ENCODE results near the gene ANKRD62.

ANKRD62 gene

DNA sequence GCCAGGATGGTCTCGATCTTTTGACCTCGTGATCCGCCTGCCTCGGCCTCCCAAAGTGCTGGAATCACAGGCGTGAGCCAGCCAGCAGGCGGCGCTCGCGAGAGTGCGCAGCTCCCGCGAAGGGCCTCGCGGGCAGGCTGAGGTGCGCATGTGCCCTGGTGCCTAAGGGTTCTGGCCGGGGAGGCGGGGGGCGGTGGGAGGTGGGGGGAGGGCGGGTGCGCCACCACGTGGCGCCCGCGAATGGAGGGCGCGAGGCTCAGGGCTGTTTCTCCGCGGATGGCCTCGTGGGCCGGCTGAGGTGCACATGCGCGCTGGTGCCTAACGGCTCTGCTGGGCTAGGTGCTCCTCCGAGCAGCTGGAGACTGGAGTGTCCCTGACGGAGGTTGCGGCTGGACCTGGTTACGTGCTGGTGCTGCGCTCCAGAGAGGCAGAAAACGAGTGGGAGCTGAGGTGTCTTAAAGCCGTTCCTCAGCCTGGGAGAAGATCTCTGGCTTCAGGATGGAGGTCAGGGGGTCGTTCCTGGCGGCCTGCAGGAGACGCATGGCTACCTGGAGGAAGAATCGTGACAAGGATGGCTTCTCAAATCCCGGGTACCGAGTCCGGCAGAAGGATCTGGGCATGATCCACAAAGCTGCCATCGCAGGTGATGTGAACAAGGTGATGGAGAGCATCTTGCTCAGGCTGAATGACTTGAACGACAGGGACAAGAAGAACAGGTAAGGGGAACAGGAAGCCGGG is at the start of gene ANKRD62:
ANKRD62 (plus strand) TSS at position 324 of the 738 bp plus-strand sequence; CDS start at position 499, 175 bp downstream.
- DNase-seq (ENCODE audit: low spot score), result no peak

DNA sequence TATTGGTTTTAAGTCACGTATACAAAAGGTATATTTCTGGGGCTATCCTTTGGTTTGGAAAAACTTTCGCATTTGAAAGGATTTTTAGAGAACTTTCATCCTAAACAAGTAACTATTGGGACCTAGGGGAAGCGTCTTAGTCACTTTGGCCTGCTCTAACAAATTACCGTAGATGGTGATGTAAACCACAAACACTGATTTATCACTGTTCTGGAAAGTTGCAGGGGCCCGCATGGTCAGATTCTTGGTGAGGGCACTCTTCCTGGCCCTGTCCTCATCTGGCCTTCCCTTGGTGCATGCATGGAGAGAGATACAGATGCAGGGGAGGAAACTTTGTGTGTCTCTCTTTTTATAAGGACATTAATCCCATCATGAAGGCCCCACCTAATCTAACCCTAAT is 49.1 kb upstream of the ANKRD62 start:
- DNase-seq (ENCODE audit: low spot score), result no peak

DNA sequence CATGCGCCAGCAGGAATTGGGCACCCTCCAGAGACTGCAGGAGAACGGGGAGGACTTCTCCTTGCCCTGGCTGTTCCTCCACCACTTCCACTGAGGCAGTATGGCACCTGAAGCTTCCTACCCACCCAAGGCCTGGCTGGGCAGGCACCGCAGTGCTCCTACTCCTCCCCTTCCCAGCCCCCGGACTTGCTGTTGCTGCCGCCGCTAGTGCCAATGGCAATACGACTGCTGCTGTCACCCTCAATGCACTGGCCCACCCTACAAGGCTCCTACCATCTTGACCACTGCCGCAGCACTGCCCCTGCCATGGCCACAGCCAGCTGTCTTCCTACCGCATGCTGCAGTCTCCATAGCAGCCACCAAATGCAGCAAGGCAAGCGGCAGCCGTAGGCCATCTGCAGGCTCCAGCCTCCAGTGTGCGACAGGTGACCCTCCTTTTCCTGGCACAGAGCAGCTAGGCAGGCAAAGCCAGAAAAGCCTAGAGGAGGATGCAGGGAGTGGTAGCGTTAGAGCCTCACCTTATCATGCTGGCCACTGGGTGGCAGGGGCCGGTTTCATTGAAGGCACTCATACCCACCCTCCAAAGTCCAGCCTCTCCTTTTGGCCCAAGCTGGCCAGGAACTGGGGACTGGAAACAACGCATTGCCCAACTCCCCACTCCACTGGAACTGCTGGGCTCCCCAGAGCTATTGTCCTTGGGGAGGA is 47.4 kb upstream of the ANKRD62 start:
- DNase-seq (ENCODE audit: low spot score), result no peak

DNA sequence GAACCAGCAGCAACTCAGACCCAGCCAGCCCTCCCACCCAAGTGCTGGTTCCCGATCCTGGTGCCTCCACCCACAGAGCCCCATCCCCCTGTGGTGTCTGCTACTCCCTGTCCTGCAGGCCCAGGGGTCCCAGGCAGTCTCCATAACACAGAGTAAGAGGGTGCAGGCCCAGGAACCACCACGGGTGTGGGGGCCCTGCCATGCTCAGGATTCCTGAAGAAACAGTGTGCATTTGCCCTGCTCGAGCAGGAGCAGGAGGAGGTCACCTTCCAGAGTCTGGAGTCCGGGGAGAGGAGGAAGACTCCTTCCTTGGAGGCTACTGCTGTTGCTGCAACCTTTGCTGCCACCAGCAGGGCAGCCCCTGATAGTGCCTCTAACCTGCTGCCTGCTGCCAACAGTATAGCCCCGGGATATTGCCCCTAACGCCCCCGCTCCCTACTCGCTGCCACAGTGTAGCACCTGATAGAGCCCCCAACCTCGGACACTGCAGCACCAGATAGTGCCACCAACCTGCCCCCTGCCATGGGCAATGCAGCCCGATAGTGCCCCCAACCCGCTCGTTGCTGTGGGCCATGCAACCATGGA is 46.8 kb upstream of the ANKRD62 start:
- peak; percentile 48 for DNase-seq (ENCODE audit: low spot score)

DNA sequence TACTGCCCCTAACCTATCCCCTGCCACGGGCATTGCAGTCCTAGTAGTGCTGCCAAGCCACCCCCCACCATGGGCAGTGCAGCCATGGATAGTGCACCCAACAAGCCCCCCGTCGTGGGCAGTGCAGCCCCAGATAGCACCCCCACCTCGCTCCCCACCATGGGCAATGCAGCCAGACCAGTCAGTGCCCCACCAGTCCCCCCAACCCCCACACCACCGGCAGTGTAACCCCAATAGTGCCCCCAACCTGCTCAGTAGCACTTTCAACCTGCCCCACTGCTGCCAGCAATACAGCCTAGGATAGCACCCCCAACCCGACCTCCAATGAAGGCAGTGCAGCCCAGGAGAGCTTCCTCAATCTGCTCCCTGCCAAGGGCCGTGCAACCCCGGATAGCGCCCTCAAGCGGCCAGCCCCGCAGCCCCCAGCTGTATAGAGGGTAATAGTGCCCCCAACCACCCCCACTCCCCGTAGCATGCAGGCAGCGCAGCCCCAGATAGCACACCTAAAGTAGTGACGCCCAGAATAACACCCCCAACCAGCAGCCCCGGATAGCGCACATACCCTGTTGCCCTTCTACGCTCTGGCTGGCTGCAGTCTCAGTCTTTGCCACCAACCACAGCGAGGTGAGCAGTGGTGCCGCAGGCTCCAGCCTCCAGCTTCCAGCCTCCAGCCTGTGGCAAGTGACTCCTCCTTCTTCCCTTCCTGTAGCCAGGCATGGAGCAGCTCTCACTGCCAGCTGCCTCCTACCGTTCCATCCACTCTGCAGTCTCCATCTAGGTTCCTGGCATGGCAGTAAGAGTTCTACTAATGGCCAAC is 45.4 kb upstream of the ANKRD62 start:
- peak; percentile 45 for DNase-seq (ENCODE audit: low spot score)

- no peak for DNase-seq (ENCODE audit: low spot score)
Observed at GRCh38 chr18:12048827-12049175, 44.8 kb upstream of the ANKRD62 start.

- no peak for DNase-seq (ENCODE audit: low spot score)
Observed at GRCh38 chr18:12049978-12050811, 43.4 kb upstream of the ANKRD62 start.

DNA sequence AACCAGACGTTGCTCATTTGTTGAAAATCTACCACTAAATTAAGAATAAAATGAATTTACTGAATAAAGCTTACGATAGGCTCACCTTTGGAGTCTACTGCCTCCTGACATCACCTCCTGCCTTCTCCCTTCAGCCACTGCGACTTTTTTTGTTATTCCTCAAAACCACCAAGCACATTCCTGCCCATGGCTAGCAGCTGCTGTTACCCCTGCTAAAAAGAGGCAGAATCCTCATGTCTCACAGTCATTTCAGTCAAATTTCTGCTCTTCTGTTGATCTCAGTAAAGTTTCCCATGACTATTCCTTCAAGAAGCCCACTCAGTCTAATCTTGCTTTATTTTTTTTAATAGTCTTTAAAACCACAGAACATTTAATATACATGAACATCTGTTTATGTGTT is 40.8 kb upstream of the ANKRD62 start:
- no peak for DNase-seq (ENCODE audit: low spot score)

DNA sequence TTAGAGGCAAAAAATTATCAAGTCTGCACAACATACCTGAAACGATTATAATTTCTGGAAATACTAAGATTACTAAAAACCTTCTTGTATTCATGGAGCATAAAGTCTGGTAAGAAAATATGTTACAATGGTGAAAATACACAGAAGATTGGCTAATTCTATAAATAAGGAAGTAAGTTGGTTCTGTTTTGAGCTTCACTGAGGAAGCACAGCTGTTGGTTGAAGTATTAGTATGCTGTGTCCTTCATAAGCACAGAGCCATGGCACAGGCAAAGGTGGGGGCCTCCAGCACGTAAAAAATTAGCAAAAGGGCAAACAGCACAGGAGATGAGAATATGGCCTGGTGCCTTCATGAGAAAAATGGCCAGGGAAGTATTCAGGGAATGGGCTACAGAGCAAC is 40.4 kb upstream of the ANKRD62 start:
- DNase-seq (ENCODE audit: low spot score), result no peak

- DNase-seq (ENCODE audit: low spot score), result no peak
Observed at GRCh38 chr18:12056034-12056883, 37.4 kb upstream of the ANKRD62 start.

DNA sequence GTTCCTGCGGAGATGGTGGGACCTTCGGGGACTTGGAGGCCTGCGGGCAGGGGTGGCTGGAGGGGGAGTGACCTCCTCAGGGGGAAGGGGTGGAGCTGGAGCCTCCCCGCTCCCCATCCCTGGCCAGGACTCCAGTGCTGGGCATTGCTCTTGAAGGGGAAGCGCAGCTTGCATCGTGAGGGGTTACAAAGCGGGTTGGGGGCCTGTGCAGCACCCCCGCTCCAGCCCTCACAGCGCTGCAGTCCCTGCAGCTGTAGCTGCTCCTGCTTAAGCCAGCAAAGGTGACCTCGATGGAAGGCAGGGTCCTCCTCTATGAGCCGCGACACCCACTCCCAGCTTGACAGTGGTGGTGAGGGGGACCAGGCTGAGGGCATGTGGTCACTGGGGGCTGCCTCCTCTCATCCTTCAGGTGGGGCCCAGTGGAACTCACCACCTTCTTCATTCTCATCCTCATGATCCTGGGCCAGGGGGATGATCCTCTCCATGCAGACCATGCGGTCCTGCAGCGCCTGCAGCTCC is 36.7 kb upstream of the ANKRD62 start:
- no peak for DNase-seq (ENCODE audit: low spot score)

- peak; percentile 45 for DNase-seq (ENCODE audit: low spot score)
Observed at GRCh38 chr18:12057419-12058039, 36.1 kb upstream of the ANKRD62 start.

DNA sequence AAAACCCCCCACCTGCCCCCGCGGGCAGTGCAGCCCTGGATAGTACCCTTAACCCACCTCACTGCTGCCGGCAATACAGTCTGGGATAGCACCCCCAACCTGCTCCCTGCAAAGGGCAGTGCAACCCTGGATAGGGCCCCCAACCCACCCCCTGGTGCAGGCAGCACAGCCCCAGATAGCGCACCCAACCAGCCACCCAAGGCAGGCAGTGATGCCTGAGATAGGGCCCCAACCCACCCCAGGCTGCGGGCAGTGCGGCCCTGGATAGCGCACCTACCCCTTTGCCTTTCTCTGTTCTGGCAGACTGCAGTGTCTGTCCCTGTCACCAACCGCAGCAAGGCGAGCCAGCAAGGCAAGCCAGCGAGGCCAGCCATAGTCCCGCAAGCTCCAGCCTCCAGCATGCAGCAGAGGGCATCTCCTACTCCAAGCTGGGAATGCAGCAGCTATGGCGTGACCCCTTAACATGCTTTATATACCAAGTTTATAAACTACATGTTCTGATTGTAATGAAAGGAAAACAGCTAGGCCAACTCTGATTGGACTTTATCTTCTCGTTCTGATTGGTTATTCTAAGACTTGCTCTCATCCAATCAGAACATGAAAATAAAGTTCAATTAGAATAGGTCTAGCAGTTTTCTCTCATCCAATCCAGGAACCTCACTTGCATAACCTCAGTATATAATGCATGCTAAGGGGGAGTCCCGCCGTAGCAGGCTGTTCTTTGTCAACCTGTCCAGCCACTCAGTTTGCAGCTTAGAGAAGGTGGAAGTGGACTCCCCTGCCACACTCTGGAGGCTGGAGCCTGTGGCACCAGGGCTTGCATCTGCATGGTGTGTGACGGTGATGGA is 34.1 kb upstream of the ANKRD62 start:
- DNase-seq (ENCODE audit: low spot score), result no peak

- no peak for DNase-seq (ENCODE audit: low spot score)
Observed at GRCh38 chr18:12060182-12060870, 33.3 kb upstream of the ANKRD62 start.

DNA sequence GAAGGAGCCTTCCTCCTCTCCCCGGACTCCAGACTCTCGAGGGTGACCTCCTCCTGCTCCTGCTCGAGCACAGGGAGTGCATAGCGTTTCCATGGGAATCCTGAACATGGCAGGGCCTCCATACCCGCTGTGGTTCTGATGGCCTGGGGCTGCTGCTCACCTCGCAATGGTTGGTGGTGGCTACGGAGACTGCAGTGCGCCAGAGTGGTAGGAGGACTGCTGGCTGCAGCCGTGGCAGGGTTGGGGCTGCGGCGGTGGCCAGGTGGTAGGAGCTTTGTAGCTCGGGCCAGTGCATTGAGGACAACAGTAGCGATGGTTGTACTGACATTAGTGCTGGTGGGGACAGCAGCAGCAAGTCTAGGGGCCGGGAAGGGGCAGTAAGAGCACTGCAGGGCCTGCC is 32.0 kb upstream of the ANKRD62 start:
- no peak for DNase-seq (ENCODE audit: low spot score)

DNA sequence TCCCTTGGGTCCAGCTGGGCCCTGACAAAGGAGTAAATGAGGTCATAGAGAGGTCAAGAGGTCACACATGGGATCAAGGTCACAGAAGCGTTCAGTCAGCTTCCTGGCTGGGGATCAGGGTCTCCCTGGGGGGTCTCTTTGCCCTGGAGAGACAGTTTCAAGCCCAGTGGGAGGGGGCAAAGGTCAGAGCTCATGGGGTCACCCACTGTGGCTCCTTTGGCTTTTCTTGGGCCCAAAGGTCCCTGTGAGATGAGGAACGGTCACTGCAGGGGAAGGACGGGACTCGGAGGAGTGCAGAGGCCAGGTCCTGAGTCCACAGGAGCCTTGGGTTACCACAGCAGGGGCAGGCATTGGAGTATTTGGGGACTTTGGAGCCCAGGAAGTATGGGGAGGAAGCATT is 30.7 kb upstream of the ANKRD62 start:
- peak; percentile 42 for DNase-seq (ENCODE audit: low spot score)

- DNase-seq (ENCODE audit: low spot score), result no peak
Observed at GRCh38 chr18:12064086-12064763, 29.4 kb upstream of the ANKRD62 start.

DNA sequence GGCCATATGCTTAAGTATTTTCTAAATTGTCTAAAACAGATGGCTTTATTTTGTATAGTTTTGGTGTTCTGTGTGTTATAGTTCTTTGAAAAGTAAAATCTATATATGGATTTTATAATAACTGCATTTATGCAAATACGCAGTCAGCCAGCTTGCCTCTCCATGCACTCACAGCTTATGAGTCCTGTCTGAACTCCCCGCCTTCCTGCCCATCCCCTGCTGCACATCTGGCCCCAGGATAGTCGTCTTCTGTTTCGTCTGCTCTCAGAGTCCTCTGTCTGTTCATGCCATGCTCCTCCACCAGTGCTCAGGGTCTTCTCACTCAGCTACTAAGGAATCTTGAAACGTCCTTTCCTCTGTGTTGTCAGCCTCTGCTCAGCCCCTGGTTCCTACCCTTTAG is 28.2 kb upstream of the ANKRD62 start:
- no peak for DNase-seq (ENCODE audit: low spot score)

All from ecto neural progenitor cell (in vitro differentiated cells).